ENCODE measurements around the gene CWC15.
"Not testable (repeated sequence)": the region's sequence is repeated elsewhere in the genome, so short reads cannot be mapped to it uniquely, and the experiment has no call there.

The CWC15 gene

DNA sequence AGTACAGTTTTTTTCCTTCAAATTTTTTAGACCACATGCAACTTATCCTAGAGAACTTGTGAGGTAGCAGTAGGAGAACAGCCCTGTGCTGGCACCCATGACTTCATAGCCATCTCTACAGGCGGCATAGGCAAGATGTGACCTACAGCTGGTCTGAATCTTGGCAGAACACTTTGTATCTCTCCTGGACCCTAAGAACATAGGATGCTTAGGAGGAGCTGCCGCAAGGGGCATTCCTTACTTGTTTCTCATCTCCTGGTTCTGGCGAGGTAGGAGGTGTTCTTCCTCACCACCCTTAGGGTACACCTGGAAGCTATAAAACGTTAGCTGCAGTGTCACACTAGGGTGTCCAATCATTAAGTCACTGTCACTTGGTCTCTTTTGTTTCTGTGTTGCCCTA lies 16.4 kb downstream of the CWC15 start:
- no peak for DNase-seq (ENCODE audit: low read depth in 3 of 3, low spot score in 1 of 3)

DNA sequence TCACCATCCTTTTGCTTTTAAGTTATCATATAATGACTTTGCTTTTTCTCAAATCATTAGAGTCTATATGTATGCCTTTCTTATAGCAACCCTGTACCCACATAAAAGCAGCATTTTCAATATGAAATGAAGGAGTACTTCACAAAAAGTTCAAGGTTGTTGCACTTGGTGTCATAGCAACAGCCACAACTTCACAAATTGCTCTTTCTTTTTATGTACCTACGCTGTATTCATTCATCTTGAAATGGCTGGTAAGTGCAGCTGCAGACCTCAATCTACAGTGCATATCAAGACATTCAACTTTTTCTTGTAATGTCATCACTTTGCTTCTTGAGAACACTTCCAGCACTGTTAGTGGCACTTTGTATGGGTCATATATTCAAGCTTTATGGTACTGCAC lies 18.6 kb downstream of the CWC15 start:
- DNase-seq (ENCODE audit: low read depth in 3 of 3, low spot score in 1 of 3) = no peak

GRCh38 chr11:94948070-94948617 lies 25.2 kb downstream of the CWC15 start:
- DNase-seq (ENCODE audit: low read depth in 3 of 3, low spot score in 1 of 3) = no peak

- DNase-seq (ENCODE audit: low read depth in 3 of 3, low spot score in 1 of 3) = no peak
Observed at GRCh38 chr11:94946812-94947211, 26.5 kb downstream of the CWC15 start.

GRCh38 chr11:94941131-94941530 lies 32.2 kb downstream of the CWC15 start:
- DNase-seq (ENCODE audit: low read depth in 3 of 3, low spot score in 1 of 3) = no peak

DNA sequence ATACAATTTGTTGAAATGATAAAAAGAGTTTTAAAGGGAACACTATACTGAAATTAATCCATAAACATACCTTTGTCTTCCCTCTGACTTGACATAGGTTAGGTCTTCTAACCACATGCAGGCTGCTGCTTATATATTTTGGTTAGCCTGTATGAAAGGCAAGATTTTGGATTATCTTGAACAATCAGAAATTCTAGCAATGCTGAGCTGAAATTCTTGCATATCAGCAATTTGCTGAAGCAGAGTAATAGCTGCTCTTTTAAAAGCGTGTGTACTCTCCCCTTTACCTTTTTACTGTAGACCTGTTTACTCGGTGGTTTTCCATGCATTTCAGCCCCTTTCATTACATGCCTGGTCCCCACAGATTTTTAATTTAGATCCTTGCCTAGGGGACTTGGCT lies 34.0 kb downstream of the CWC15 start:
- no peak for DNase-seq (ENCODE audit: low read depth in 3 of 3, low spot score in 1 of 3)

- DNase-seq (ENCODE audit: low read depth in 3 of 3, low spot score in 1 of 3) = no peak
Observed at GRCh38 chr11:94938095-94939055, 35.0 kb downstream of the CWC15 start.

GRCh38 chr11:94934846-94935245 lies 38.5 kb downstream of the CWC15 start:
- DNase-seq (ENCODE audit: low read depth in 3 of 3, low spot score in 1 of 3) = no peak

GRCh38 chr11:94934362-94934761 lies 39.0 kb downstream of the CWC15 start:
- no peak for DNase-seq (ENCODE audit: low read depth in 3 of 3, low spot score in 1 of 3)

GRCh38 chr11:94933223-94934130 lies 39.9 kb downstream of the CWC15 start:
- no peak for DNase-seq (ENCODE audit: low read depth in 3 of 3, low spot score in 1 of 3)

- no peak for DNase-seq (ENCODE audit: low read depth in 3 of 3, low spot score in 1 of 3)
Observed at GRCh38 chr11:94932503-94932902, 40.9 kb downstream of the CWC15 start.

- DNase-seq (ENCODE audit: low read depth in 3 of 3, low spot score in 1 of 3) = not testable (repeated sequence)
Observed at GRCh38 chr11:94932072-94932471, 41.3 kb downstream of the CWC15 start.

- no peak for DNase-seq (ENCODE audit: low read depth in 3 of 3, low spot score in 1 of 3)
Observed at GRCh38 chr11:94928117-94928990, 45.0 kb downstream of the CWC15 start.

DNA sequence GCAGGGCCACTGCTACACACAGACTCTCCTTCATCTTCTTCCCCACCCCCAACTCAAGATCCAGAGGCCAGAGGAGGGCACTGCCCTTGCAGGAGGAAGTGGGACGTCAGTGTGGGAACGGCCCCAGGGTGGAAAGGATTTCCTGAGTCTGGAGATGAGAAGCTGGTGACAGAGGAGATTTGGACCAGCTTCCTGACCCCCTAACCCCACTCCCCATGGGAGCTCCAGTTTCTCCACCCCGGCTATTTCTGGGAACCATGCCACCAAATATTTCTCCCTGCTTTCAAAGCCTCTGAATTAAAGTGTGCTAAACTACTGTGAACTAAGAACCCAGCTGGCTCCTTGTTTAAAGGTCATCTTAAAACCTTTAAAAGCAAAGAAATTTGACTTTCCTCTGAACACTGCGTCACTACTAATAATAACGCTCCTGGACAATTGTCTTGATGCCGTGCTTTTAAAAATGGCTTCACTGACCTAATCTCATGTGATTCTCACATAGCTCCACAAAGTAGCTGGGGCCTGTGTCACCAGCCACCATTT lies 46.6 kb downstream of the CWC15 start:
- DNase-seq (ENCODE audit: low read depth in 3 of 3, low spot score in 1 of 3) = no peak

GRCh38 chr11:94926271-94926625 lies 47.1 kb downstream of the CWC15 start:
- DNase-seq (ENCODE audit: low read depth in 3 of 3, low spot score in 1 of 3) = no peak

GRCh38 chr11:94925422-94926270 lies 47.7 kb downstream of the CWC15 start:
- no peak for DNase-seq (ENCODE audit: low read depth in 3 of 3, low spot score in 1 of 3)

DNA sequence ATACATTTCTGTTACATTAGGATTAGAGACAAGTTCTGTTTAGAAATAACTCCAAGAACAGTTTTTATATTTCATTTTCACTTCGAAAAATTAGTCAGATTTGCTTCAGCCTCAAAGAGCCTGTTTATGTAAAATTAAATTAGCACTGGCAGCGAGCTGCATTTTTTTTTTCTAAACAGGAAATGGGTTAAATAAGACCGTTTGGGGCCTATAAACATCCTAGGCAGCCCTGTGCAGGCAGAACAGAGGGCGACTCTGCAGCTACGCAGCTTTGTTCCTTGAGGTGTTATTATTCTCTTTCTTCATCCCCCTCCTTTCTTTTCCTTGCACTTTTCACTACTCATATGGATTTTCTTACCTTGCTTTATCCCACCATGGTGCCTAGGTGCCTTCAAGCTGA lies 48.7 kb downstream of the CWC15 start:
- no peak for DNase-seq (ENCODE audit: low read depth in 3 of 3, low spot score in 1 of 3)

- no peak for DNase-seq (ENCODE audit: low read depth in 3 of 3, low spot score in 1 of 3)
Observed at GRCh38 chr11:94924171-94924572, 49.2 kb downstream of the CWC15 start.

DNA sequence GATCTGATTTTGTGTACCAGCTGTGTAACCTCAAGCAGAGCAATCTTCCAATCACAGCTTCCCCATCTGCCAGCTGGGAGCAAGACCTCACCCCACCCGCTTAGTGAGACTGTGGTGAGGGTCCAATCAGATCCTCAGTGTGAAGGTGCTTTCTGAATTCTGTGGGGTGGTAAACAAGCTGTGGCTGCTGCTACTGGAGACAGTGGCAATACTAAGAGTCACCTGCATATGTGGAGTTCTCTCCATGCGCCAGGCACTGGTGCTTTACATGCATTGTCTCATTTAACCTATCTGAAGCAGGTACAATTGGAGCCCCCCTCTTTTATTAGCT lies 50.4 kb downstream of the CWC15 start:
- no peak for DNase-seq (ENCODE audit: low read depth in 3 of 3, low spot score in 1 of 3)
